SK-N-SH treated with all-trans-retinoic acid at 6 μM for 48 hours (cell line): Measurements from ENCODE around the gene MCM5.

Experiments
- ATAC-seq: fragments of 200-7000 bp; cut with Tn5 transposase; 3 replicates; pipeline ENCODE4 v1.9.1; 2020; ENCODE audit warnings: mild to moderate bottlenecking, moderate library complexity
- ARNTL ChIP-seq: fragments of 450-650 bp; formaldehyde crosslinking; IDR thresholded peaks from 2 replicates; pipeline ENCODE4 v1.5.0; 2020; ENCODE audit warnings: low read depth, mild to moderate bottlenecking, moderate library complexity, borderline replicate concordance
- CREB5 ChIP-seq: fragments of 250-450 bp; sonication (Bioruptor Pico); IDR thresholded peaks from 2 replicates; pipeline ENCODE4 v1.5.1; 2020; ENCODE audit warnings: low read depth, mild to moderate bottlenecking, moderate library complexity
- CSDC2 ChIP-seq: fragments of 250-450 bp; sonication (Bioruptor Pico); IDR thresholded peaks from 2 replicates; pipeline ENCODE4 v1.5.0; 2020; ENCODE audit warnings: mild to moderate bottlenecking, moderate library complexity
- CSRNP3 ChIP-seq: fragments of 250-450 bp; sonication (Bioruptor Pico); IDR thresholded peaks from 2 replicates; pipeline ENCODE4 v1.5.1; 2021; ENCODE audit warnings: mild to moderate bottlenecking, moderate library complexity
- GLIS3 ChIP-seq: fragments of 250-450 bp; sonication (Bioruptor Pico); IDR thresholded peaks from 2 replicates; pipeline ENCODE4 v1.5.0; 2020; ENCODE audit warnings: mild to moderate bottlenecking, moderate library complexity
- OSR1 ChIP-seq: fragments of 250-450 bp; sonication (Bioruptor Pico); IDR thresholded peaks from 2 replicates; pipeline ENCODE4 v1.8.0; 2022; ENCODE audit warnings: moderate library complexity, mild to moderate bottlenecking, inconsistent platforms
- PATZ1 ChIP-seq: fragments of 250-450 bp; sonication (Bioruptor Pico); IDR thresholded peaks from 2 replicates; pipeline ENCODE4 v1.8.0; 2020; ENCODE audit warnings: mild to moderate bottlenecking, moderate library complexity, borderline replicate concordance
- POU6F1 ChIP-seq: fragments of 250-450 bp; sonication (Bioruptor Pico); IDR thresholded peaks from 2 replicates; pipeline ENCODE4 v1.8.0; 2021; ENCODE audit warnings: low read depth, mild to moderate bottlenecking, moderate library complexity, borderline replicate concordance
- PPARA ChIP-seq: fragments of 250-450 bp; sonication (Bioruptor Pico); IDR thresholded peaks from 2 replicates; pipeline ENCODE4 v1.5.0; 2020; ENCODE audit warnings: mild to moderate bottlenecking, borderline replicate concordance
- RARB ChIP-seq: fragments of 250-450 bp; sonication (Bioruptor Pico); IDR thresholded peaks from 2 replicates; pipeline ENCODE4 v1.8.0; 2021; ENCODE audit warnings: mild to moderate bottlenecking, moderate library complexity
- SNAI2 ChIP-seq: fragments of 250-450 bp; sonication (Bioruptor Pico); IDR thresholded peaks from 2 replicates; pipeline ENCODE4 v1.5.0; 2020; ENCODE audit warnings: mild to moderate bottlenecking, moderate library complexity
- TCF4 ChIP-seq: fragments of 250-450 bp; sonication (Bioruptor Pico); IDR thresholded peaks from 2 replicates; pipeline ENCODE4 v1.8.0; 2021; ENCODE audit warnings: mild to moderate bottlenecking, moderate library complexity, borderline replicate concordance
- TOX ChIP-seq: fragments of 250-450 bp; sonication (Bioruptor Pico); IDR thresholded peaks from 2 replicates; pipeline ENCODE4 v1.8.0; 2021; ENCODE audit warnings: mild to moderate bottlenecking, moderate library complexity, borderline replicate concordance
- TSHZ2 ChIP-seq: fragments of 250-450 bp; sonication (Bioruptor Pico); IDR thresholded peaks from 2 replicates; pipeline ENCODE4 v1.5.0; 2020; ENCODE audit warnings: mild to moderate bottlenecking, moderate library complexity
- ZC3H10 ChIP-seq: fragments of 250-450 bp; sonication (Bioruptor Pico); IDR thresholded peaks from 2 replicates; pipeline ENCODE4 v1.5.1; 2021; ENCODE audit warnings: mild to moderate bottlenecking, moderate library complexity
- ZFP3 ChIP-seq: fragments of 250-450 bp; sonication (Bioruptor Pico); IDR thresholded peaks from 2 replicates; pipeline ENCODE4 v1.5.0; 2020; ENCODE audit warnings: mild to moderate bottlenecking, moderate library complexity
- ZFP30 ChIP-seq: fragments of 450-650 bp; formaldehyde crosslinking; IDR thresholded peaks from 2 replicates; pipeline ENCODE4 v1.5.0; 2022; ENCODE audit warnings: mild to moderate bottlenecking, moderate library complexity
- ZNF565 ChIP-seq: fragments of 450-650 bp; formaldehyde crosslinking; conservative IDR thresholded peaks from 2 replicates; pipeline ENCODE4 v1.5.0; 2020; ENCODE audit warnings: low read depth, mild to moderate bottlenecking, moderate library complexity
- ZNF70 ChIP-seq: fragments of 450-650 bp; formaldehyde crosslinking; IDR thresholded peaks from 2 replicates; pipeline ENCODE4 v1.5.0; 2020; ENCODE audit warnings: mild to moderate bottlenecking, moderate library complexity
- ZNF8 ChIP-seq: fragments of 450-650 bp; formaldehyde crosslinking; IDR thresholded peaks from 2 replicates; pipeline ENCODE4 v1.5.0; 2020; ENCODE audit warnings: mild to moderate bottlenecking, moderate library complexity

The MCM5 gene

GRCh38 chr22:35386670-35387288 lies 13.2 kb upstream of the MCM5 start:
- no peak for TF ChIP-seq PATZ1
- no peak for TF ChIP-seq OSR1
- no peak for TF ChIP-seq ZNF70 (CRISPR knock-in tag)
- TF ChIP-seq TOX (CRISPR knock-in tag) = no peak
- TF ChIP-seq SNAI2 (CRISPR knock-in tag) = no peak
- no peak for TF ChIP-seq ZFP3
- TF ChIP-seq TSHZ2 (CRISPR knock-in tag) = no peak
- no peak for TF ChIP-seq CSRNP3 (CRISPR knock-in tag)
- TF ChIP-seq GLIS3 (CRISPR knock-in tag) = no peak
- TF ChIP-seq PPARA (CRISPR knock-in tag) = no peak
- no peak for TF ChIP-seq CREB5 (CRISPR knock-in tag)
- TF ChIP-seq POU6F1 (CRISPR knock-in tag) = no peak
- no peak for TF ChIP-seq CSDC2 (CRISPR knock-in tag)
- TF ChIP-seq ARNTL (CRISPR knock-in tag) = no peak
- no peak for ATAC-seq

- no peak for ATAC-seq
- no peak for TF ChIP-seq TCF4 (CRISPR knock-in tag)
- no peak for TF ChIP-seq TOX (CRISPR knock-in tag)
- no peak for TF ChIP-seq ZNF70 (CRISPR knock-in tag)
- TF ChIP-seq GLIS3 (CRISPR knock-in tag) = no peak
- no peak for TF ChIP-seq CSDC2 (CRISPR knock-in tag)
- TF ChIP-seq ZNF8 (CRISPR knock-in tag) = no peak
- TF ChIP-seq POU6F1 (CRISPR knock-in tag) = no peak
- no peak for TF ChIP-seq ZNF565 (CRISPR knock-in tag)
- no peak for TF ChIP-seq TSHZ2 (CRISPR knock-in tag)
- no peak for TF ChIP-seq ZC3H10 (CRISPR knock-in tag)
- no peak for TF ChIP-seq ZFP30 (CRISPR knock-in tag)
- TF ChIP-seq ZFP3 = no peak
- no peak for TF ChIP-seq PATZ1
- no peak for TF ChIP-seq SNAI2 (CRISPR knock-in tag)
- no peak for TF ChIP-seq ARNTL (CRISPR knock-in tag)
- no peak for TF ChIP-seq RARB
- no peak for TF ChIP-seq CREB5 (CRISPR knock-in tag)
- TF ChIP-seq OSR1 = no peak
Observed at GRCh38 chr22:35390933-35391332, 9.0 kb upstream of the MCM5 start.
